Measurements from ENCODE around the gene NTM. TPM values are rescaled to one million over a fixed set of nuclear protein-coding genes. Genes with fewer than 3 reads are reported as not detected.

Gene NTM
- total and polyA plus RNA-seq, 7 donors: 0.07 to 1.1 (median 0.22) TPM; not detected in 2

DNA sequence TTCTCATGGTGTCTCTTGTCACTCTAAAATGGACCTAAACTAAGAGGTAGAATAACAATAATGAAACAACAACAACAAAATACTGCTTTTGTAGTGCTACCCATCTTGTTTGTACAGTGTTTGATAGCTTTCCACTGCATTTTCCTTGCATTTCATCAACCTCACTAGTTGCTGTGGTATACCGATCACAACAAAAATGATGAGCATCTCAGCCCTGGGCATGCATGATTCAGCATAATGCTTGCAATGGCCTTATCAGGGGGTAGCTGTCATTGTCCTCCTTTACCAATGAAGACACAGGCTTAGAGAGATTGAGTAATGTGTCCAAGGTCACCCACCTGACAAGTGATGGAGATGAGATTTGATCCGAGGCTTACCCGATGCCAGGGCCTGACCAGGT lies 682.5 kb downstream of the NTM start:
- Histone ChIP-seq H3K9me3 (no peaks in the 10 kb centered on the region), H3K27ac (no peak overlapping the region), H3K36me3 (ENCODE audit: insufficient read depth in 1 of 2, low read depth in 1 of 2) (no peaks in the 10 kb centered on the region), H3K4me1 (no peaks in the 10 kb centered on the region), H3K27me3 (ENCODE audit: insufficient read depth in 3 of 3, low read length in 2 of 3) (no peaks in the 10 kb centered on the region), H3K4me3 (no peak overlapping the region)
- ATAC-seq (no peak), DNase-seq (no peak)
- TF ChIP-seq, protein P1, sequence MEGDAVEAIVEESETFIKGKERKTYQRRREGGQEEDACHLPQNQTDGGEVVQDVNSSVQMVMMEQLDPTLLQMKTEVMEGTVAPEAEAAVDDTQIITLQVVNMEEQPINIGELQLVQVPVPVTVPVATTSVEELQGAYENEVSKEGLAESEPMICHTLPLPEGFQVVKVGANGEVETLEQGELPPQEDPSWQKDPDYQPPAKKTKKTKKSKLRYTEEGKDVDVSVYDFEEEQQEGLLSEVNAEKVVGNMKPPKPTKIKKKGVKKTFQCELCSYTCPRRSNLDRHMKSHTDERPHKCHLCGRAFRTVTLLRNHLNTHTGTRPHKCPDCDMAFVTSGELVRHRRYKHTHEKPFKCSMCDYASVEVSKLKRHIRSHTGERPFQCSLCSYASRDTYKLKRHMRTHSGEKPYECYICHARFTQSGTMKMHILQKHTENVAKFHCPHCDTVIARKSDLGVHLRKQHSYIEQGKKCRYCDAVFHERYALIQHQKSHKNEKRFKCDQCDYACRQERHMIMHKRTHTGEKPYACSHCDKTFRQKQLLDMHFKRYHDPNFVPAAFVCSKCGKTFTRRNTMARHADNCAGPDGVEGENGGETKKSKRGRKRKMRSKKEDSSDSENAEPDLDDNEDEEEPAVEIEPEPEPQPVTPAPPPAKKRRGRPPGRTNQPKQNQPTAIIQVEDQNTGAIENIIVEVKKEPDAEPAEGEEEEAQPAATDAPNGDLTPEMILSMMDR (IDR thresholded peaks at IDR 0.05): no peak
- intact Hi-C loops (cut with DNase I): no loop called here
- WGBS, 3 donors: 93 to 96% (median 93%) methylated on average over 3 of the region's 3 CpGs

DNA sequence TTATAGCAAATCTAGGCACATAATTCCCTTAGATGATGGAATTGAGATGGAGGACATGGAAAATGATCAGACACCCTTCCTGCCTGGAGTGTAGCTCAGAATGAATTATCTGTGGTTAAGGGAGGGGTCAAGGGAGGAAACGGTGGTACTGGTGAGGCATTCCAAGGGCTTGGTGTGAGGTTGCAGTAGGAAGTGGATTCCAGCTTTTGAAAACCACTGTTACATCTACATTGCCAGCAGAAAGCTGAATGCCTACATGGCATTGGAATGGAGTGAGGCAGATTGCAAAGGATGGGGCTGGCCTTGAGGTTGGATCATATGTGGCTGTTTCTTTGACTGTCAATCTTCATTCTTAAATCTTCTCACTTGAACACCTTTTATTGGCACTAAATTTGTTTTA lies 684.4 kb downstream of the NTM start:
- Histone ChIP-seq H3K36me3 (ENCODE audit: insufficient read depth in 1 of 2, low read depth in 1 of 2) (no peaks in the 10 kb centered on the region), H3K4me1 (no peaks in the 10 kb centered on the region), H3K9me3 (no peaks in the 10 kb centered on the region), H3K27ac (no peak overlapping the region), H3K4me3 (no peak overlapping the region), H3K27me3 (ENCODE audit: insufficient read depth in 3 of 3, low read length in 2 of 3) (no peaks in the 10 kb centered on the region)
- DNase-seq (no peak), ATAC-seq (no peak)
- intact Hi-C loops (cut with DNase I): no loop called here
- TF ChIP-seq, protein P1 (IDR thresholded peaks at IDR 0.05): no peak
- WGBS, 3 donors: 13 to 36% (median 24%) methylated on average over 1 of the region's 1 CpG

DNA sequence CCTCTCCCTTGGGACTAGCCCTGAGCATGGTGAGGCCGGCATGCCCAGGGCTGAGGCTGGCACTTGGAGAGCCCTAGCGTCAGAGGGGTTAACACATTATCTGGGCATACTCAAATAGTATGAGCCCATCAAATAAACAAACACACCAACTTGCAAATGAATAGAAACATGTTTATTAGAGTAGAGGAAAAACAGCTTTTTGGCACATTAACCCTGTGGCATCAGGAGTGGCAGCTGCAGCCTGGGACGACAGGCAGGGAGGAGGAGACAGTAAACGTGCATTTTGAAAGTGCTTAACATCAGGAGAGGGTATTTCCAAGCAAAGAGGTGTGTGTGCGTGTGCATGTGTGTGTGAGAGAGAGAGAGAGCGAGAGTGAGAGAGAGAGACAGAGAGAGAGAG lies 684.9 kb downstream of the NTM start:
- intact Hi-C loops (cut with DNase I): no loop called here
- no peak overlapping the region for H3K27ac ChIP-seq
- H3K9me3 ChIP-seq: no peaks in the 10 kb centered on the region
- no peaks in the 10 kb centered on the region for H3K4me1 ChIP-seq
- H3K4me3 ChIP-seq: no peak overlapping the region
- H3K27me3 ChIP-seq (ENCODE audit: insufficient read depth in 3 of 3, low read length in 2 of 3): peaks cover 0 to 2% (median 0%) of the 10 kb centered on the region in 3 donors
- TF ChIP-seq, protein P1 (IDR thresholded peaks at IDR 0.05): no peak
- H3K36me3 ChIP-seq (ENCODE audit: insufficient read depth in 1 of 2, low read depth in 1 of 2): no peaks in the 10 kb centered on the region
- DNase-seq (no peak), ATAC-seq (no peak)
- 43 to 63% (median 43%) methylated on average over 6 of the region's 6 CpGs for whole genome bisulfite sequencing, 3 donors

DNA sequence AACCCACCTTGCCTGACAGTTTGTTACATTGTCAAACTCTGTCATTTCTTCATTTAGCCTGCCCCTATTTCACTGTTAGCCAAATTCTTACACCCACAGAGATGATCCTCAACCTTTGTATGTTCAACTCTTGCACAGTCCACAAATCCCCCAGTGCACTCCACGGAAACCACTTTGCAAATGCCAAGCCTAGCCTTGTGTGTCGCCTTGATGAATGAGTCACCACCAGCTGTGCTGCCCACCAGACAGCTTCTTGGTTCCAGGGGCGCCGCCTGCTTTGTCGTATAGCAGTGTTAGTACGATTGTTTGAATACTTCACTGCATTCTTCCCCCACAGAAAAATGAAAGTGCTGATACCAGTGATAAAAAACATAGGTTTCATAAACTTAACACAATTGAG lies 686.3 kb downstream of the NTM start:
- H3K27ac ChIP-seq: no peak overlapping the region
- 30 to 40% (median 34%) methylated on average over 6 of the region's 6 CpGs for WGBS, 3 donors
- H3K36me3 ChIP-seq (ENCODE audit: insufficient read depth in 1 of 2, low read depth in 1 of 2): no peaks in the 10 kb centered on the region
- intact Hi-C loops (cut with DNase I): no loop called here
- no peak for ATAC-seq
- H3K4me3 ChIP-seq: no peak overlapping the region
- TF ChIP-seq, protein P1 (IDR thresholded peaks at IDR 0.05): no peak
- H3K27me3 ChIP-seq (ENCODE audit: insufficient read depth in 3 of 3, low read length in 2 of 3): peaks cover 0 to 2% (median 0%) of the 10 kb centered on the region in 3 donors
- no peaks in the 10 kb centered on the region for H3K9me3 ChIP-seq
- DNase-seq: no peak
- H3K4me1 ChIP-seq: no peaks in the 10 kb centered on the region

DNA sequence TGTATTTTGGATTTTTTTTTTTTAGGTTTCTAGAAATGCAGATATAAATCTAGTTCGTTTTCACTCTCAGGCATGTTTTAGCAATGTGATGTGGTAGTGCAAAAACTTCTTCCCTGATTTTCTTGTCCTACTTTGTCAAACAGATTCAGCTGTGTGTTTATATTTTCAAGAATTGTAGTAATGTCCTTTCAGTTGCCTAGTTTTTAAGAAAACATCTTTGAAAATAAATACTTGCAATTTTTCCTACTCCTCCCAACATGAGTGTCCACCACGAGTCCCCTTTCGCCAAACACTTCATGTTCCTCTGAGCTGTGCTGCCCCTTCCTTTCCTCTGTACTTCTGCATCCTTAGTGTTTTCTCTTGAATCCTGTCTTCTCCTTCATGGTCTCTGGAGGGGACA lies 686.9 kb downstream of the NTM start:
- intact Hi-C loops (cut with DNase I): no loop called here
- ATAC-seq: no peak
- TF ChIP-seq, protein P1 (IDR thresholded peaks at IDR 0.05): no peak

More for the DNA sequence above, 686.9 kb downstream of the NTM start:
- H3K4me1 ChIP-seq: no peaks in the 10 kb centered on the region
- 75 to 79% (median 77%) methylated on average over 3 of the region's 3 CpGs for WGBS, 3 donors
- H3K4me3 ChIP-seq: no peak overlapping the region
- H3K9me3 ChIP-seq: no peaks in the 10 kb centered on the region
- H3K27ac ChIP-seq: no peak overlapping the region
- DNase-seq: no peak
- peaks cover 0 to 2% (median 0%) of the 10 kb centered on the region in 3 donors for H3K27me3 ChIP-seq (ENCODE audit: insufficient read depth in 3 of 3, low read length in 2 of 3)
- H3K36me3 ChIP-seq (ENCODE audit: insufficient read depth in 1 of 2, low read depth in 1 of 2): no peaks in the 10 kb centered on the region

Data from psoas muscle (tissue), 8 donors.